Measurements from ENCODE around the gene UQCR10.
"Not testable (repeated sequence)": the region's sequence is repeated elsewhere in the genome, so short reads cannot be mapped to it uniquely, and the experiment has no call there.

Gene UQCR10

GRCh38 chr22:29753808-29754657 is 13.1 kb upstream of the UQCR10 start:
- Histone ChIP-seq H3K27ac (ENCODE audit: low read length) (no peak overlapping the region), H4K20me1 (ENCODE audit: insufficient read depth, low read length) (no peaks in the 10 kb centered on the region), H3K4me1 (ENCODE audit: low read length) (peaks cover 6% of the 10 kb centered on the region), H3K79me2 (ENCODE audit: low read length) (no peaks in the 10 kb centered on the region), H3K27me3 (ENCODE audit: low read depth, low read length) (no peaks in the 10 kb centered on the region), H3K36me3 (replicated peaks; ENCODE audit: low read depth, low read length) (peaks cover 8% of the 10 kb centered on the region), H2AFZ (ENCODE audit: low read depth, low read length) (no peak overlapping the region), H3K9ac (ENCODE audit: low read length) (no peak overlapping the region), H3K9me3 (ENCODE audit: insufficient read depth, low read length) (no peaks in the 10 kb centered on the region), H3K4me2 (ENCODE audit: low read length) (no peak overlapping the region), H3K4me3 (ENCODE audit: low read length) (no peak overlapping the region)
- no peak for TF ChIP-seq EZH2phosphoT487 (IDR thresholded peaks at IDR 0.05; ENCODE audit: low read depth)
- TF ChIP-seq, protein P1, sequence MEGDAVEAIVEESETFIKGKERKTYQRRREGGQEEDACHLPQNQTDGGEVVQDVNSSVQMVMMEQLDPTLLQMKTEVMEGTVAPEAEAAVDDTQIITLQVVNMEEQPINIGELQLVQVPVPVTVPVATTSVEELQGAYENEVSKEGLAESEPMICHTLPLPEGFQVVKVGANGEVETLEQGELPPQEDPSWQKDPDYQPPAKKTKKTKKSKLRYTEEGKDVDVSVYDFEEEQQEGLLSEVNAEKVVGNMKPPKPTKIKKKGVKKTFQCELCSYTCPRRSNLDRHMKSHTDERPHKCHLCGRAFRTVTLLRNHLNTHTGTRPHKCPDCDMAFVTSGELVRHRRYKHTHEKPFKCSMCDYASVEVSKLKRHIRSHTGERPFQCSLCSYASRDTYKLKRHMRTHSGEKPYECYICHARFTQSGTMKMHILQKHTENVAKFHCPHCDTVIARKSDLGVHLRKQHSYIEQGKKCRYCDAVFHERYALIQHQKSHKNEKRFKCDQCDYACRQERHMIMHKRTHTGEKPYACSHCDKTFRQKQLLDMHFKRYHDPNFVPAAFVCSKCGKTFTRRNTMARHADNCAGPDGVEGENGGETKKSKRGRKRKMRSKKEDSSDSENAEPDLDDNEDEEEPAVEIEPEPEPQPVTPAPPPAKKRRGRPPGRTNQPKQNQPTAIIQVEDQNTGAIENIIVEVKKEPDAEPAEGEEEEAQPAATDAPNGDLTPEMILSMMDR (IDR thresholded peaks at IDR 0.05; ENCODE audit: low read depth, low read length), result no peak

DNA sequence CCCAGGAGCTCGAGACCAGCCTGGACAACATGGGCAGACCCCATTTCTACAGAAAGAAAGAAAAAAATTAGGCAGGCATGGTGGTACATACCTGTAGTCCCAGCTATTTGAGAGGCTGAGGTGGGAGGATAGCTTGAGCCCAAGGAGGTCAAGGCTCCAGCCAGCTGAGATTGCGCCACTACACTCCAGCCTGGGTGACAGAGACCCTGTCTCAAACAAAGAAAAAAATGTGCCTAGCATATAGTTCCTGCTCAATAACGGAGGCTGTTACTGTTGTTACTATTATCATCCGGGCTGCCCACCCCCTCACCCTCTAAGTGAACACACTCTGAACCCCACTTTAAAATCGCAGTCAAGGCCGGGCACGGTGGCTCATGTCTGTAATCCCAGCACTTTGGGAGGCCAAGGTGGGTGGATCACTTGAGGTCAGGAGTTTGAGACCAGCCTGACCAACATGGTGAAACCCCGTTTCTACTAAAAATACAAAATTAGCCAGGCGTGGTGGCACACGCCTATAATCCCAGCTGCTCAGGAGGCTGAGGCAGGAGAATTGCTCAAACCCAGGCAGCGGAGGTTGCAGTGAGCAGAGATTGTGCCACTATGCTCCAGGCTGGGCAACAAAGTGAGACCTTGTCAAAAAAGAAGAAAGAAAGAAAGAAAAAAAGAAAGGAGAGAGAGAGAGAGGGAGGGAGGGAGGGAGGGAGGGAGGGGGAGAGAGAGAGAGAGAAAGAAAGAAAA is 12.3 kb upstream of the UQCR10 start:
- not testable (repeated sequence) for H3K9ac ChIP-seq (ENCODE audit: low read length); H3K9me3 ChIP-seq (ENCODE audit: insufficient read depth, low read length); H4K20me1 ChIP-seq (ENCODE audit: insufficient read depth, low read length)

DNA sequence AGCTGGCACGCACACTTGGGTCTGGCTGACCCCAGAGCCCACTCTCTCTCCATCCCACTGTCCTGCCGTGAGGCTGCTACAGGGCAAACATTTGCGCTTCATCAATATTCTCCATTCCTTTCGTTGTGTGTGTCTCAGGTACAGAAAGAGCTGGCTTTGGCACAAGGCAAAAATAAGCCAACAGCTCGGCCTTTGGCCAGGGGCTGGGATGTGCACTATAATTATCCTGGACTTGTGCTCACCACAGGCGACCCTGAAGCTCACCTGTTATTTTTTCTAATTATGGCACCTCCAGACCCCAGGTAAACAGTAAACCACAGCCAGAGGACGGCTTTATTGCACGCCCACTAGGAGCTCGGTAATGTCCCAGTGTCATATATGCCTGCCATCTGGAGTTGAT is 11.3 kb upstream of the UQCR10 start:
- Histone ChIP-seq H3K27me3 (ENCODE audit: low read depth, low read length) (no peaks in the 10 kb centered on the region), H3K36me3 (replicated peaks; ENCODE audit: low read depth, low read length) (no peaks in the 10 kb centered on the region), H3K27ac (ENCODE audit: low read length) (no peak overlapping the region), H3K79me2 (ENCODE audit: low read length) (no peaks in the 10 kb centered on the region), H3K9me3 (ENCODE audit: insufficient read depth, low read length) (no peaks in the 10 kb centered on the region), H3K9ac (ENCODE audit: low read length) (no peak overlapping the region), H3K4me2 (ENCODE audit: low read length) (no peak overlapping the region), H3K4me1 (ENCODE audit: low read length) (no peaks in the 10 kb centered on the region), H4K20me1 (ENCODE audit: insufficient read depth, low read length) (no peaks in the 10 kb centered on the region), H3K4me3 (ENCODE audit: low read length) (no peak overlapping the region), H2AFZ (ENCODE audit: low read depth, low read length) (no peak overlapping the region)
- no peak for TF ChIP-seq EZH2phosphoT487 (IDR thresholded peaks at IDR 0.05; ENCODE audit: low read depth)
- TF ChIP-seq, protein P1 (IDR thresholded peaks at IDR 0.05; ENCODE audit: low read depth, low read length), result no peak

More for the DNA sequence above, 12.3 kb upstream of the UQCR10 start:
- H3K27me3 ChIP-seq (ENCODE audit: low read depth, low read length); H3K27ac ChIP-seq (ENCODE audit: low read length); H3K4me2 ChIP-seq (ENCODE audit: low read length); H3K36me3 ChIP-seq (replicated peaks; ENCODE audit: low read depth, low read length); H3K79me2 ChIP-seq (ENCODE audit: low read length); H3K4me1 ChIP-seq (ENCODE audit: low read length); H2AFZ ChIP-seq (ENCODE audit: low read depth, low read length); H3K4me3 ChIP-seq (ENCODE audit: low read length): not testable (repeated sequence)

DNA sequence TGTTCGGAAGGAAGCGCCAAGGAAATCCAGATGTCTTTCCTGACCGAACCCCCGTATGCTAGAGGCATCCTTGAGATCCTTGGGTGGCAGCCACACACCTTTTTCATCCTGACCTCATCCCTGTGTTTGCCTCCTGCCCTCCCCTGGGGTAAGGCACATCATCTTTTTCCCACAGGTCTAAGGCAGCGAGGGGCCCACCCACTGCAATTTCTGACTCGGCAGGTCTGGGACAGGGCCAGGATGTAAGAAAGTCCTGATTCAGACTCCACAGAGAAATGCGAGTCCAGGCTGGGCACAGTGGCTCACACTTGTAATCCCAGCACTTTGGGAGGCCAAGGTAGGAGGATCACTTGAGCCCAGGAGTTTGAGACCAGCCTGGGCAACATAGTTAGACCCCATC is 10.8 kb upstream of the UQCR10 start:
- Histone ChIP-seq H2AFZ (ENCODE audit: low read depth, low read length) (no peak overlapping the region), H3K27me3 (ENCODE audit: low read depth, low read length) (no peaks in the 10 kb centered on the region), H3K4me1 (ENCODE audit: low read length) (no peaks in the 10 kb centered on the region), H3K9ac (ENCODE audit: low read length) (no peak overlapping the region), H3K79me2 (ENCODE audit: low read length) (no peaks in the 10 kb centered on the region), H3K27ac (ENCODE audit: low read length) (no peak overlapping the region), H3K4me2 (ENCODE audit: low read length) (no peak overlapping the region), H3K9me3 (ENCODE audit: insufficient read depth, low read length) (no peaks in the 10 kb centered on the region), H4K20me1 (ENCODE audit: insufficient read depth, low read length) (no peaks in the 10 kb centered on the region), H3K36me3 (replicated peaks; ENCODE audit: low read depth, low read length) (no peaks in the 10 kb centered on the region), H3K4me3 (ENCODE audit: low read length) (no peak overlapping the region)
- no peak for TF ChIP-seq EZH2phosphoT487 (IDR thresholded peaks at IDR 0.05; ENCODE audit: low read depth)
- TF ChIP-seq, protein P1 (IDR thresholded peaks at IDR 0.05; ENCODE audit: low read depth, low read length), result no peak
